Measurements from ENCODE around the gene MTR. TPM values are rescaled to one million over a fixed set of nuclear protein-coding genes. Genes with fewer than 3 reads are reported as not detected.

The MTR gene
- total RNA-seq, 1 experiment from 2014 or later = 54.6 TPM

GRCh38 chr1:236748268-236748870, 46.7 kb upstream of the MTR start:
- peaks cover 5% of the 10 kb centered on the region for H3K4me1 Mint-ChIP-seq (ENCODE audit: insufficient read depth, unreplicated experiment)
- no peaks in the 10 kb centered on the region for H3K9me3 Mint-ChIP-seq (ENCODE audit: unreplicated experiment)
- H3K27ac Mint-ChIP-seq (ENCODE audit: low read depth, unreplicated experiment) = no peak overlapping the region
- ChIA-PET CTCF (interaction anchor here (0.6 to 4.8 kb wide), 7 partner anchors 10 to 773 kb away, joined by 3 to 53 read pairs (median 4); no protein-coding TSS in a partner anchor), POLR2A (no interaction called here)
- no peaks in the 10 kb centered on the region for H3K36me3 Mint-ChIP-seq (ENCODE audit: insufficient read depth, unreplicated experiment)
- no peak overlapping the region for H3K4me3 Mint-ChIP-seq (ENCODE audit: unreplicated experiment)
- BruUV-seq (replicated peaks) = no TSS peak
- peak; percentile 25 for TF ChIP-seq CTCF (IDR thresholded peaks at IDR 0.05; ENCODE audit: unreplicated experiment)
- intact Hi-C loops (cut with micrococcal nuclease) = no loop called here
- peak; percentile 35 for DNase-seq (ENCODE audit: unreplicated experiment)
- H3K27me3 Mint-ChIP-seq (ENCODE audit: insufficient read depth, unreplicated experiment) = peaks cover 49% of the 10 kb centered on the region

- Mint-ChIP-seq H3K4me1 (ENCODE audit: insufficient read depth, unreplicated experiment) (peaks cover 5% of the 10 kb centered on the region), H3K4me3 (ENCODE audit: unreplicated experiment) (no peak overlapping the region), H3K9me3 (ENCODE audit: unreplicated experiment) (no peaks in the 10 kb centered on the region), H3K27me3 (ENCODE audit: insufficient read depth, unreplicated experiment) (peaks cover 49% of the 10 kb centered on the region), H3K36me3 (ENCODE audit: insufficient read depth, unreplicated experiment) (no peaks in the 10 kb centered on the region), H3K27ac (ENCODE audit: low read depth, unreplicated experiment) (no peak overlapping the region)
- CTCF ChIA-PET = interaction anchor here (0.6 to 4.8 kb wide), 2 partner anchors 8 to 626 kb away, joined by 3 to 53 read pairs; no protein-coding TSS in a partner anchor
- BruUV-seq (replicated peaks) = no TSS peak
- no peak for DNase-seq (ENCODE audit: unreplicated experiment)
- intact Hi-C loops (cut with micrococcal nuclease) = loop anchor here (5.0 kb wide), 1 partner anchor 144 kb away; no protein-coding TSS in a partner anchor
- no peak for TF ChIP-seq CTCF (IDR thresholded peaks at IDR 0.05; ENCODE audit: unreplicated experiment)
- POLR2A ChIA-PET = no interaction called here
Measured at GRCh38 chr1:236750928-236751327, 44.2 kb upstream of the MTR start.

GRCh38 chr1:236751385-236751784, 43.7 kb upstream of the MTR start:
- TF ChIP-seq CTCF (IDR thresholded peaks at IDR 0.05; ENCODE audit: unreplicated experiment) = no peak
- Mint-ChIP-seq H3K27me3 (ENCODE audit: insufficient read depth, unreplicated experiment) (peaks cover 49% of the 10 kb centered on the region), H3K4me1 (ENCODE audit: insufficient read depth, unreplicated experiment) (peaks cover 5% of the 10 kb centered on the region), H3K27ac (ENCODE audit: low read depth, unreplicated experiment) (no peak overlapping the region), H3K9me3 (ENCODE audit: unreplicated experiment) (no peaks in the 10 kb centered on the region), H3K36me3 (ENCODE audit: insufficient read depth, unreplicated experiment) (no peaks in the 10 kb centered on the region), H3K4me3 (ENCODE audit: unreplicated experiment) (no peak overlapping the region)
- no TSS peak for BruUV-seq (replicated peaks)
- ChIA-PET CTCF (interaction anchor here (0.6 to 4.8 kb wide), 2 partner anchors 8 to 626 kb away, joined by 3 to 53 read pairs; no protein-coding TSS in a partner anchor), POLR2A (interaction anchor here (0.7 to 1.0 kb wide), 2 partner anchors 45 to 114 kb away, joined by 3 to 4 read pairs; no protein-coding TSS in a partner anchor)
- DNase-seq (ENCODE audit: unreplicated experiment) = no peak
- intact Hi-C loops (cut with micrococcal nuclease) = loop anchor here (5.0 kb wide), 1 partner anchor 144 kb away; no protein-coding TSS in a partner anchor

- Mint-ChIP-seq H3K27me3 (ENCODE audit: insufficient read depth, unreplicated experiment) (peaks cover 48% of the 10 kb centered on the region), H3K9me3 (ENCODE audit: unreplicated experiment) (no peaks in the 10 kb centered on the region), H3K27ac (ENCODE audit: low read depth, unreplicated experiment) (no peak overlapping the region), H3K4me3 (ENCODE audit: unreplicated experiment) (no peak overlapping the region), H3K36me3 (ENCODE audit: insufficient read depth, unreplicated experiment) (no peaks in the 10 kb centered on the region), H3K4me1 (ENCODE audit: insufficient read depth, unreplicated experiment) (peaks cover 5% of the 10 kb centered on the region)
- POLR2A ChIA-PET = interaction anchor here (0.7 to 1.0 kb wide), 2 partner anchors 44 to 114 kb away, joined by 3 to 4 read pairs; no protein-coding TSS in a partner anchor
- TF ChIP-seq CTCF (IDR thresholded peaks at IDR 0.05; ENCODE audit: unreplicated experiment) = no peak
- intact Hi-C loops (cut with micrococcal nuclease) = loop anchor here (5.0 kb wide), 1 partner anchor 145 kb away; no protein-coding TSS in a partner anchor
- no peak for DNase-seq (ENCODE audit: unreplicated experiment)
- BruUV-seq (replicated peaks) = no TSS peak
- CTCF ChIA-PET = interaction anchor here (0.6 to 4.8 kb wide), 2 partner anchors 7 to 227 kb away, joined by 3 to 53 read pairs; no protein-coding TSS in a partner anchor
Measured at GRCh38 chr1:236751935-236752334, 43.2 kb upstream of the MTR start.

All from MCF 10A (cell line).